Cortex of kidney (tissue), 1 donor: ENCODE results near the gene PMEL.
A peak's percentile ranks its signal among the peaks of the same experiment; 100 is the strongest.
"Not testable (repeated sequence)": the region's sequence is repeated elsewhere in the genome, so short reads cannot be mapped to it uniquely, and the experiment has no call there.

Experiments used
- DNase-seq: peaks from one replicate; lab custom pipeline; 2025; lab: John Stamatoyannopoulos, UW

Gene PMEL

DNA sequence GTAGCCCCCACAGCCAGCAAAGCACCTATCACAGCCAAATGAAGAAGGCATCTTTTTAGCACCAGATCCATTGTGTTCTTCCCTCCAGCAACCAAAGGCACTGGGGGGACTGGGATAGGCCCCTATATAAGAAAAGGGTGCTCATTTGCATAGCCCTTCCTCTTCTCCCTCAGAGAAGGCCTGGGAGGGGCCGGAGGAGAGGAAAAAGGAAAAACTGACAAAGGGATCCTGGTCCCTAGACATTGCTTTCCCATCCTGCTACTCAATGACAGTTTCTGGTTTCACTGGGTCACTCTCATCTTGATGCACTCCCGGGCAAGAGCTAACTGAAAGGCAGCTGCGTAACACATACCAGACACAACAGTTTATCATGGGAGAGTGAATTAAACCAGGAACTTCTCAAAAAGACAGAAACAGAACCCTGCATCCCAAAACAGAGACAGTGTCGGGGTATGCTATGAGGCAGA, at the start of gene PMEL:
PMEL (minus strand) TSS at position 102 of the 467 bp plus-strand sequence; CDS start at position 71, 31 bp downstream.
- no peak for DNase-seq

DNA sequence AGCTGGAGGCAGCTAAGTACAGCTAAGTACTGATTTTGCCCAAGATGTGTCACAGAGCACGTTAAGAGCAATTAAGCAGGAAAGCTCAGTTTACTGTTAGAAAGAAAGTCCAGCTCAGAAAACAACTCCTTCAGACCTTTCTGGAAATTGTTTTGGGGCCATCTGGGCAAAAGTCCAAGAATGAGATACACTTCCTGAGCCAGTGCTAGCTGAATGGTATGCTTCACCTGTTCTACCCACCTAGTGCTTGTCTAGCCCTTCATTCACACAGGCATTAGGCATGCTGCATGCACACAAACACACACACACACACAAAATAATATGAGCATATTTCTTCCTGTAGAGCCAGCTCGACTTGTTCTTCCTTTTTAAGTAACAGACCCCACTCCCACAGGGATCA, 48.4 kb upstream of the PMEL start:
- DNase-seq = no peak

DNA sequence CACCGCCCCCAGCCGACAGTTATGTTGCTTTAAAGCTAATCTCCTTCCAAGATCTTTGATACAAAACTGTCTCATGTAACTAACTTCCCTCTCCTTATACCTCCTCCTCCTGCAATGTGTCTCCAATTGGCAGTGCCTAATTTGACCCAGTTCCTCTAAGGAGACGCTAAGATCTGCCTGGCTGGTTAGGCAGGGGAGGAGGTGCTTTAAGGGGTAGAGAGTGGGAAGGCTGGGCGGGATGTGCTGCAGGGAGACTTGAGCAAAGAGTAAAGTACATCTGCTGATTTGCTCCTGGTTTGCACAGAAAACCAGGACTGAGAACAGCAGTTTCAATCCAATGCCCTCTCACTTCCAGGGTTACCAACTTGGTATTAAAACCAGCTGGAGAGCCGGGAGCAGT, 47.6 kb upstream of the PMEL start:
- DNase-seq = no peak

DNA sequence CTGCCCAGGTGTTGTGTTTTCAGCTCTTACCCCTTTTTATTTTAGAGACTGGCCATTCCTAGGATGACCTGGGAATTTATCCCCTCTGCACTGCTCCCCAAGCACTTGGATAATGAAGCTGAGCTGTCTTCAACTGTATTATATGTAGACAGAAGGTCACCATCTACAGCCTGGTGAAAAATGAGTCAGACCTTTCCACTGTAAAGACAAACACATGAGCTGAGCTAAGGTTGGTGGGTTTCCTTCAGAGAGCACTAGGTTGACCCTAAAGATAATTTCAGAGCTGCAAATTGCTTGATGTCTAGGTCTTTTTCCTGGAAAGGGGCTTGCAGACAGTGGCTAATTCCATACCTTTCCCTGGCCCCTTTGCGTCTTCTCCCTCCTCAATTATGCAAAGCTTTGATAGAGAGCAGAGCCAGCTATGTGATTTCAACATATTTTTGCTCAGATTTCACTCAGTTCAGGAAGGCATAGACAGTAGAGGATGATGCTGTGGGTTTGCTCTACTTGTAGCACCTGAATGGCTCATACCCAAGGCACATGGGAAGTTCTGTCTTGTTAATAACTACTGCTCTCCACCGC, 45.8 kb upstream of the PMEL start:
- no peak for DNase-seq

DNA sequence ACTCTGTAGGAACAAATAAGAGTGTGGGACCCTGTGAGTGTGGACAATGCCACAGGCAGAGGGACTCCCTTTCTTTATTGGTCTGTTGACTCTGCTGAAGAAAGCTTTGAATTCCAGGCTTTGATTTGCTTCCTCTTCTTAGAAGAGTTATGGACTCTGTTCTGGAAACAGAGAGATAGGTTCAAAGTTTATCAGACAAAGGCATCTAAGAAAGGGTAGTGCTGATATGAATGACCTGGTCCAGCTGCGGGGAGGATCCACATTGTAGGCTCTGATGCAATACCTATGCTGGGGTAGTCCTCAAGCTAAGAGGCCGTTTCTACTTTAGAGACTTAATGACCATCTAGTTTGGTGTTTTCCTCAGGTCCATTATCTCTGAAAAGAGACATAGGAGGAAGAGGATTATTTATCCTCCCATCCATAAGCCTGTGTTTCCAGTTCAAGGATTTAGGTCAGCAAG, 44.3 kb upstream of the PMEL start:
- DNase-seq = no peak

DNA sequence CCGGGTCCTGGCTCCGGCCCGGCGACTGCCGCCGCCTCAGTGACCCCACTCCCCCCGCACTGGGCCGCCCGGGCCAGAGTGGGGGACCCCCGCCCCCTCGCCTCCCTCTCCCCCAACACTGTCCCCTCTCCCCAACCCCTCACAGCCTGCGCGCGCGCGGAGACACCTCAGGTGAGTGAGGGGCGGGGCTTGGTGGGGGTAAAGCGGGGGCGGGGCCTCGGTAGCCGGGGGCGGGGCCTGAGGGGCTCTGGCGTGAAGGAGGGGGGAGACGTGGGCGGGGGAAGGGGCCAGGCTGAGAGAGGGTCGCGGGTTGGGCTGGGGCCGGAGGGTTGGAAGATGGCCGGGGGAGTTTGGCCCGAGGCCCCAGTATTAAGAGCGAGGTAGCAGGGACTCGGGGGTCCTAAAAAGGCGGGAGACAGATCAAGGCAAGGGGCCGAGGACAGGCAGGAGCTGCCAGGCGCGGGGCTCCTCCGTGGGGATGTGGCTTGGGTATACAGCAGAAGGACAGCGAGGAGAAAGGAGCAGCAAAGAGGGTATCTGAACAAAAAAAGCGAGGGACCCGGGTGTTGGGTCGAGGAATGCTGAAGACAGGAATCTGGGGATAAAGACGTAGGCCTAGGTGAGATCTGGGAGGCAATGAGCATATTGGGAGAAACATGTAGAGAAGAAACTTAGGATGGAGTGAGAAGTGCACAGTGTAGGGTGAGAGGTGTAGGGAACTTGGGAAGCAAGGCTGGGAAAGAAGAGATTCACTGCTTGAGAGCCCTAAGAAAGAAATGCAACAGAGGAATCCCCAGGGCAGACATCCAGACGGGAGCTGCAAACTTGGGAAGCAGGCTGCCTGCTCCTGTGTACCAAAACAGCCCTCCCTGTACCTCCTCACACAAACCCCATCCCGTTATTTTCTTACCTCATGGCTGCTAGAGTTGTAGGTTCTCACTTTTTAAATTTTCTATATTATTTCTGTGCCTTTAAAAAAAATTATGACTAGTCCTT, 42.0 kb upstream of the PMEL start:
- no peak for DNase-seq

DNA sequence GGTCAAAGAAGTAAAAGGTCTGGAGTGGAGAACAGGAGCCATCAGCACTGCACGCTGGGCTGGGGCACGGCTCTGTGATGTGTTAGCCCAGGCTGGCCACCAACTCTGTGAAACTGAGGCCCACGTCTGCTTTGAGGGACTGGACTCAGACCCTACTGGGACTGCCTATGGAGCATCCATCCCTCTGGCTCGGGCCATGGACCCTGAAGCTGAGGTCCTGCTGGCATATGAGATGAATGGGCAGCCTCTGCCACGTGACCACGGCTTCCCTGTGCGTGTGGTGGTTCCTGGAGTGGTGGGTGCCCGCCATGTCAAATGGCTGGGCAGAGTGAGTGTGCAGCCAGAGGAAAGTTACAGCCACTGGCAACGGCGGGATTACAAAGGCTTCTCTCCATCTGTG, 38.4 kb upstream of the PMEL start:
- no peak for DNase-seq

DNA sequence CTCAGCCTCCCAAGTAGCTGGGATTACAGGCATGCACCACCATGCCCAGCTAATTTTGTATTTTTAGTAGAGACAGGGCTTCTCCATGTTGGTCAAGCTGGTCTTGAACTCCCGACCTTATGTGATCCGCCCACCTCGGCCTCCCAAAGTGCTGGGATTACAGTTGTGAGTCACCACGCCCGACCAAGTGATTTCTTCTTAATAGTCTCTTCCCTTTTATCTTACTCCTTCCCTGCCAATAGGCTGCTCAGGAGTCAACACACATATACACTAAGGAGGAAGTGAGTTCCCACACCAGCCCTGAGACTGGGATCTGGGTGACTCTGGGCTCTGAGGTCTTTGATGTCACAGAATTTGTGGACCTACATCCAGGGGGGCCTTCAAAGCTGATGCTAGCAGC, 37.5 kb upstream of the PMEL start:
- DNase-seq = not testable (repeated sequence)

DNA sequence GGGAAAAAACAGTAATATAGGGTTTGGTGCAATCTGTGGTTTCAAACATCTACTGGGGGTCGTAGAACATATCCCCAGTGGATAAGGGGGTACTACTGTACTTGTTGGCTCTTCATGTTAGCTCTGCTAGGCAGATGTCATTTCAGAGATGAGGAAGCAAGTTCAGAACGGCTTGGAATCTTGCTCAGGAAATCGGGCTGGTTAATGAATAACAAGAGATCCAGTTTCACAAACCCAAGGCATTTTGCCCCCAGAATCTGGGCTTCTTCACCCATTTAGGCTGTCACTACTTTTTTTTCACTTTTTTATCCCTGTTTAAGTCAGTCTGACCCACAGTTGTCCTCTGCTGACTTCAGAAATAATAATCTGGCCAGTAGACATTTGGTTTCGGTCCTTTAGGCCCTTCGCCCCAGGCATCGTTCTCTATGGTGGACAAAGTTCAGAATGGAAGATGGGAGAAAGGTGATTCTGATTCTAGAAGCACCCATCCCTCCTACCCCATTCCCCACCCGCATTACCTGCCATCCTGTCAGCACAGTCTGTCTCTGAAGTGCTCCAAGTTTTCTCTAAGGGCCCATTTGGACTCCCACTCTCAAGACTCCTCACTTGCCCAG, 35.8 kb upstream of the PMEL start:
- DNase-seq = no peak

DNA sequence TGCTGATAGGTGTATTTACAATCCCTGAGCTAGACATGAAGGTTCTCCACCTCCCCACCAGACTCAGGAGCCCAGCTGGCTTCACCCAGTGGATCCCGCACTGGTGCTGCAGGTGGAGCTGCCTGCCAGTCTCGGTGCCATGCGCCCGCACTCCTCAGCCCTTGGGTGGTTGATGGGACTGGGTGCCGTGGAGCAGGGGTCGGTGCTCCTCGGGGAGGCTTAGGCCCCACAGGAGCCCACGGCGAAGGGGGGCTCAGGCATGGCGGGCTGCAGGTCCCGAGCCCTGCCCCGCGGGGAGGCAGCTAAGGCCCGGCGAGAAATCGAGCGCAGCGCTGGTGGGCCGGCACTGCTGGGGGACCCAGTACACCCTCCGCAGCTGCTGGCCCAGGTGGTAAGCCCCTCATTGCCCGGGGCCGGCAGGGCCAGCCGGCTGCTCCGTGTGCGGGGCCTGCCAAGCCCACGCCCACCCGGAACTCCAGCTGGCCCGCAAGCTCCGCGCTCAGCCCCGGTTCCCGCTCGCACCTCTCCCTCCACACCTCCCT, 34.2 kb upstream of the PMEL start:
- DNase-seq = not testable (repeated sequence)

DNA sequence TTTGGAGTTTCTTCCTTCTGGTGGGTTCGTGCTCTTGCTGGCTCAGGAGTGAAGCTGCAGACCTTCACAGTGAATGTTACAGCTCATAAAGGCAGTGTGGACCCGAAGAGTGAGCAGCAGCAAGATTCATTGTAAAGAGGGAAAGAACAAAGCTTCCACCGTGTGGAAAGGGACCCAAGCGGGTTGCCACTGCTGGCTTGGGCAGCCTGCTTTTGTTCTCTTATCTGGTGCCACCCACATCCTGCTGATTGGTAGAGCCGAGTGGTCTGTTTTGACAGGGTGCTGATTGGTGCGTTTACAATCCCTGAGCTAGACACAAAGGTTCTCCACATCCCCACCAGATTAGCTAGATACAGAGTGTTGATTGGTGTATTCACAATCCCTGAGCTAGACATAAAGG, 33.7 kb upstream of the PMEL start:
- not testable (repeated sequence) for DNase-seq

DNA sequence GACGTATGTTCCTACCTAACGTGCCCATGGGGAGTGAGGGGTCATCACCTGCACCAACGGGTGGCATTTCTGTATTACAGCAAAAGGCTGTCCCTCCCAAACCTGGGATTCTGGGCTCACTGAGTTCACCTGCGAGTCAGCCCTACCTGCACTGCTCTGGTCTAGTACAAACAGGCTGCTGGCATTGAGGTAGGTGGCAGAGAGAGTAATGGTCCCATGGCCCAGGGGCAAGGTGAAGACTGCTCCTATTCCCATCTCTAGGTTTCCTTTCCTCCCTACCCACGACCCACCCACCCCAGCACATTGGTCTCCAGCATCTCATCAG, 31.7 kb upstream of the PMEL start:
- DNase-seq = no peak

DNA sequence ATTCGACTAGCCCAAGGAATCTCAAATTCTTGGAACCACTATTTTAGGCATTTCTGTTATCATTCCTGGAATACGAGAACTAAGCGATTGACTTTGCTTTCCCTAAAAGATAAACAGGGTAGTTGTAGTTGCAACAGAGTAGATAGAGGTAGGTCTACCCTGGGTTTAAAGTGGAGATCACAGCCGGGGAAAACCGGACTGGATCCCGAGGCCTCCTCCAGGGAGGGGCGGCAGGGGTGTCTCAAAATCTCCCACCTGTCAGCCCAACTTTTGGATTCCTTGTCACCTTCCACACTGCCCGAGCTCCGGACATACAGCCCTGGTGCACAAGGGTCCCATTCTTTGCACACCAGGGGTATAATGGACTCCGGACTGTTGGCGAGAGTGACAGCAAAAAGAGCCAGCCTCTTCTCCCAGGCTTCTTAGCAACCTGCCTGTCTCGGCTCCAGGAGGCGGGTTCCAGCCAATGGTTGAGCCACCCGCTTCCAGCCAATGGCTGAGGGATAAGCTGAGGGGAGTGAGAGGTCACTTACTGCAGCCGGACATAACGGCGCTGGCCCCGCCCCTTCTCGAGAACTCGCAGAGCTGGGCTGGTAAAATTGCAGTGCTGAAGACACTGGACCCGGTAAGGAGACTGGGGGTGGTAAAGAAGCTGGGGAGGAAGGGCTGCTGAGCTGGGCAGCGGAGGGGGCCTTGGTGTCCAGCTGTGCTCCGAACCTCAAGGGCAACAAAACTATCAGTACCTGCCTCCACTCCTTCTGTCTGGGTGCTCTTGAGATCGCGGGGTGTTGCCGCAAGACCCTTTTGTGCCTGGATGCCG, 31.1 kb upstream of the PMEL start, which contains the start of gene SUOX:
SUOX (plus strand) TSS at position 562 of the 820 bp plus-strand sequence. CDS start 4,946 bp downstream, outside the sequence.
- peak; percentile 32 for DNase-seq

DNA sequence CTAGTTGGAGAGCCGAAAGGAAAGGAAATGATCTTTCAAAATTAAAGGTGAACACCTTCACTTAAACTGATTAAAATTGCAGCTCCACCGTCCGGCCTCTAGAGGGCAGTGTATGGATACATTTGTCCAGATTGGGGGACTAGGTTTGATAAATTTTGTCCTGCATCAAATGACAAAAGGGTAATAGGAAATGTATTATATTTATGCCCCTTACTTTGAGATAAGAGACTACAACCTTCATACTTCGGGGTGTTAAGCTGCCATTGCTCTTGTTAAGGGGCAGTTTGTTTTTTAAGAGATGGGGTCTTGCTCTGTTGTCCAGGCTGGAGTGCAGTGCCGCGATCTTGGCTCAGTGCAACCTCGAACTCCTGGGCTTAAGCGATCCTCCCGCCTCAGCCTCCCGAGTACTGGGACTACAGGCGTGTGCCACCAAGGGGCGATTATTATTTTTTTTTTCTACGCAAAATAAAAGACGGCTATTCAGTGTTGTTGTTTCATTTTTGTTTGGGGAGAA, 30.4 kb upstream of the PMEL start:
- no peak for DNase-seq

DNA sequence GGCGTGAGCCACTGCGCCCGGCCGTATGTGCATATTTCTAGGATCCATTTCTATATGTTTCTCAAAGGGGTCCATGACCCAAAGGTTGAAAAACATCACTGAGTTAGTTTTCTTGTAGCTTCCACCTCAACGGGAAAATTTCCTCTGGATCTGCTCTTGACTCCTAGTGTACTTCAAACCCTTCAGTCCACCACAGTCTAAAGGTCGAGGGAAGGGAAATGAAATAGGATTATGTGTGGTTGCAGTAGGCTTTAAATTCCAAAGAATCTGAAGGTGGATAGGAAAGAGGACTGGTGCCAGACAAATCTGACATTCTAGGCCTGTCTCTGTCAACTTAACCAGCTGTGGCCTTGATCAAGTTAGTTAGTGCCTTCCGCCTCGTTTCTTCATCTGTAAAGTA, 29.5 kb upstream of the PMEL start:
- no peak for DNase-seq

DNA sequence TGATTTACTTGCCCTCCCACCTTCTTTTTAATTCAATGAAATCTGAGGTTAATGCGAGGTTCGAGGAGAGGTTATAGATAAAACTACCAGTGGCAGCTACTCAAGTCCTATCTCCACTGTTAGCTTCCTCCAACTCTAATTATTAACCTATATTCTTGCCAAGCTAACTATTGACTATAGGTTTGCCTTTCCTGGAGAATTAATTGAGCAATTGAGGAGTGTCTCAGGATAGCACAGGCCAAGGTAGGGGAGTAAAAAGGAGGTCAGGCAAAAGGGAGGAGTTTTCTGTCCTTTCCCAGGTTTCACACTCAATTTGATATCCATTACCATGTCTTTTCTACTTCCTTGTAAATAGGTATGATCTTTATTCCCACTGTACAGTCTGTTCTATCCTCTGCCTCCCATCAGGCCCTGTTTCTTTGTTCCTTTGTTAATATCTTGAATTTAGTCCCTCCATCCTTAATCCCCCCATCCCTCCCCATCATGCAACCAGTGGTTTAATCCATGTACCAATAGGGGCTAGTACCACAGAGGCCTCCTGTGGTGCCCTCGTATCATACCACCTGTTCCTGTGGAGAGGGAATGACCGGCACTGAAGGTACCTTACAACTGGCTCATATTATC, 27.5 kb upstream of the PMEL start:
- DNase-seq = no peak

DNA sequence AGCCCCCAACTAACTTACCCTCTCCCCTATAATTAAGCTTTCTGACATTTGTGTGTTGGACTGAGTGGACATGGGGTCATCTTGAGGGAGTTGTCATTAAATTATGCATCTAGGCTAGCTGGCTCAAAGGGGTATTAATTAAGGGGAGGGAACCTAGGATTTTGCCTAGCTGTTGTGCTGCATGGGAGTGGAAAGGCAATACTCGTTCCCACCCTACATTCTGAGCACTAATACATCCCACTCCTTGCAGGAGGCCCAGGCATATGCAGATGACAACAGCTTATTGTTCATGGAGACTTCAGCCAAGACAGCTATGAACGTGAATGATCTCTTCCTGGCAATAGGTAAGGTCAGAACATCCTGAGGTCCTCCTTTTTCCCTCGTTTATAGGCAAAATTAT, 25.3 kb upstream of the PMEL start:
- no peak for DNase-seq

DNA sequence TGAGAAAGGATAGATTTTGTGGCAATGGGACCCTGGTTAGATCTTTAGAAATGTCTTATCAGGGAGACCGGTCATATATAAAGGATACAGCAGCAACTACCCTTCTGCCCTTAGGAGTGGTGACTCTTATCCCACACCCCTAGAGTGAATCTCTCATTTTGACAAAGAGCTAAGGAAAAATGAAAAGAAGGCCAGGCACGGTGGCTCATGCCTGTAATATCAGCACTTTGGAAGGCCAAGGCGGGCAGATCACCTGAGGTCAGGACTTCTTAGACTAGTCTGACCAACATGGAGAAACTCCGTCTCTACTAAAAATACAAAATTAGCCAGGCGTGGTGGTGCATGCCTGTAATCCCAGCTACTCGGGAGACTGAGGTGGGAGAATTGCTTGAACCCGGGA, 20.1 kb upstream of the PMEL start:
- DNase-seq = not testable (repeated sequence)

DNA sequence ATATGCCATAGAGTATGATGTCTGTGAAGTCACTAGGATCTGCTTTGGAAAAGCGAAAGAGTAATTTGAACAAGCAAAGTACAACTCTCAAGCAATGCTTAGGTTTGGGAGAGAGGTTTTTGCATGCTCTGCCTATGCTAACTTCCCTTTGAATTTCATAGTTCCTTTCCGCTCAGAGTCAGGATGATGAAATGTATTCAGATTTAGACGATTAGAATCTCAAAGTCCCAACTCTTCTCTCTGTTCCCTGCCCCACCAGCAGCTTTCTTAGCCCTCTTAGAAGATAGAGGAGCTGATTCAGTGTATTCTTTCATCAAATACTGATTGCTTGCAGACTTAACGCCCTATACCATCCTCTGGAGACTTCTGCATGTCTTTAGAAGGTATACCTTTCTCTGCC, 19.5 kb upstream of the PMEL start:
- DNase-seq = no peak

DNA sequence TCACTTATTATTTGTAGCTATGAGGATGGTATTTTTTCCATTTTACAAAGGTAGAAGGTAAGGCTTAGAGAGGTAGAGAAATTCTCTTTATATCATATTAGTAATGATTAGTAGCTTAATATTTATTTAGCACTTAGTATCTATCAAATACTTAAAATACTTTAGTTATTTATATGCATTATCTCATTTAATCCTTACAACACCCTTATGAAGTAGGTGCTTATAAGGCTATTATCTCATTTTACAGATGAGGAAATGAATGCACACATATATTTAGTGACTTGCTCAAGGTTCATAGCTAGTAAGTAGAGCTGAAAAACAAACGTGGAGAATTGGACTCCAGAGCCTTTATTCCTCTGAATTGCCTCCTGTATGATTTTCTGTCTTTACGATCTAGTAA, 19.0 kb upstream of the PMEL start:
- DNase-seq = no peak
